Transverse colon (tissue), 4 donors: Measurements from ENCODE around the gene AGRN.

ENCODE experiments used
- CTCF ChIP-seq, 5 experiments: fragments of 200-600 bp in 3 of 5; fragments of 450-650 bp in 2 of 5; sonication (generic) in 3 of 5; IDR thresholded peaks; 1 replicate in 2 of 5; 2 replicates in 3 of 5; pipeline ENCODE4 v1.5.1; 2016 to 2017; ENCODE audit warnings: antibody characterized with exemption in 5 of 5, inconsistent platforms in 3 of 5, mild to moderate bottlenecking in 2 of 5, moderate library complexity in 1 of 5
- POLR2AphosphoS5 ChIP-seq, 3 donors: sonication (generic); formaldehyde crosslinking; IDR thresholded peaks; one replicate each; pipeline ENCODE4 v1.6.1; 2016; ENCODE audit warnings: antibody characterized with exemption in 3 of 3

- no peak for TF ChIP-seq CTCF (IDR thresholded peaks at IDR 0.05)
- TF ChIP-seq POLR2AphosphoS5 (IDR thresholded peaks at IDR 0.05): no peak
Measured at GRCh38 chr1:1054099-1054700, 34.3 kb downstream of the AGRN start.
